Measurements from ENCODE around the gene OR1L1. TPM values are rescaled to one million over a fixed set of nuclear protein-coding genes. Genes with fewer than 3 reads are reported as not detected.

OR1L1 gene
- total and polyA plus RNA-seq, 2 of the 8 experiments (the other 6 are each of a cell fraction or from before 2014, with no cell fraction given), result not detected

- no peak for DNase-seq (ENCODE audit: low read depth in 1 of 2, low spot score in 2 of 2)
- H2BK15ac ChIP-seq (ENCODE audit: low read length), result no peak overlapping the region
- H4K91ac ChIP-seq (replicated peaks; ENCODE audit: insufficient read length, low read length), result no peak overlapping the region
- no peak overlapping the region for H4K8ac ChIP-seq (ENCODE audit: extremely low read depth, insufficient read depth, low read length)
- FAIRE-seq, result no peak
- no peak overlapping the region for H3K27ac ChIP-seq (ENCODE audit: low read depth, low read length)
- no peak overlapping the region for H3K56ac ChIP-seq (replicated peaks; ENCODE audit: insufficient read length, low read depth, low read length)
- no peak overlapping the region for H3K4me3 ChIP-seq (ENCODE audit: extremely low read depth in 1 of 4, insufficient read depth in 2 of 4, low read depth in 3 of 4, low read length in 4 of 4)
- CTCF ChIA-PET (ENCODE audit: partially characterized antibody), result no interaction called here
- H3K4ac ChIP-seq (replicated peaks; ENCODE audit: insufficient read length, low read depth, low read length), result no peak overlapping the region
- no peaks in the 10 kb centered on the region for H3K79me2 ChIP-seq (ENCODE audit: control insufficient read depth in 1 of 2, insufficient read depth in 2 of 2, low read length in 2 of 2)
- no peak overlapping the region for H3K14ac ChIP-seq (ENCODE audit: insufficient read length)
- no peak overlapping the region for H3K4me2 ChIP-seq (ENCODE audit: insufficient read depth in 1 of 2, low read depth in 2 of 2, low read length in 2 of 2)
- no peak overlapping the region for H2BK12ac ChIP-seq (ENCODE audit: low read depth, low read length)
- no peak for TF ChIP-seq E2F6 (IDR thresholded peaks at IDR 0.05)
- no peak for TF ChIP-seq POLR2A (IDR thresholded peaks at IDR 0.05; ENCODE audit: control extremely low read depth in 1 of 2, low read depth in 2 of 2, low read length in 2 of 2)
- no peak for TF ChIP-seq RBBP5 (IDR thresholded peaks at IDR 0.05; ENCODE audit: borderline replicate concordance, low read depth, low read length)
- TF ChIP-seq YY1 (IDR thresholded peaks at IDR 0.05; ENCODE audit: low read depth, low read length), result no peak
- TF ChIP-seq NANOG (IDR thresholded peaks at IDR 0.05; ENCODE audit: insufficient read depth, low read depth, low read length, poor library complexity, severe bottlenecking), result no peak
- no peak for TF ChIP-seq TAF7 (optimal IDR thresholded peaks at IDR 0.05; ENCODE audit: borderline replicate concordance, low read depth, low read length)
- TF ChIP-seq CEBPB (IDR thresholded peaks at IDR 0.05; ENCODE audit: low read depth, low read length), result no peak
- H2BK120ac ChIP-seq (replicated peaks; ENCODE audit: low read depth, low read length), result no peak overlapping the region
- no peak overlapping the region for H2BK20ac ChIP-seq (ENCODE audit: low read length)
- POLR2A ChIA-PET (ENCODE audit: partially characterized antibody), result no interaction called here
- H3K79me1 ChIP-seq (ENCODE audit: low read depth, low read length), result no peaks in the 10 kb centered on the region
- no peaks in the 10 kb centered on the region for H4K20me1 ChIP-seq (replicated peaks in 1 of 2; ENCODE audit: control insufficient read depth in 1 of 2, insufficient read depth in 2 of 2, low read length in 2 of 2)
- peaks cover 42 to 50% of the 10 kb centered on the region in 2 experiments for H3K9me3 ChIP-seq (ENCODE audit: insufficient read depth in 2 of 2, low read depth in 1 of 2, low read length in 1 of 2)
- no peak overlapping the region for H3K23ac ChIP-seq (ENCODE audit: insufficient read length)
- no peak overlapping the region for H2BK5ac ChIP-seq (ENCODE audit: low read depth, low read length)
- 0 out of 2 replicates have a peak, but pooled peaks cover 1% of the 10 kb centered on the region for H3K23me2 ChIP-seq (ENCODE audit: low read depth, low read length)
- no peak overlapping the region for H3K18ac ChIP-seq (ENCODE audit: extremely low read depth, low read length)
- H2AK5ac ChIP-seq (ENCODE audit: low read depth, low read length), result no peak overlapping the region
- no peak overlapping the region for H3K9ac ChIP-seq (replicated peaks in 1 of 4; ENCODE audit: extremely low read depth in 1 of 4, low read depth in 3 of 4, low read length in 3 of 4)
- no peak overlapping the region for H4K5ac ChIP-seq (ENCODE audit: insufficient read length, low read depth, low read length)
- 73% methylated on average over 2 of the region's 2 CpGs; no CpG with 5 or more reads in 1 of the 2 experiments for WGBS, 2 experiments (ENCODE audit: extremely low coverage in 1 of 2, insufficient coverage in 1 of 2, insufficient read length in 1 of 2, insufficient replicate concordance in 2 of 2, low coverage in 1 of 2, low lambda C conversion rate in 2 of 2, missing lambda C conversion rate in 1 of 2)
- no peaks in the 10 kb centered on the region; a peak in 1 of 8 replicates for H3K36me3 ChIP-seq (ENCODE audit: control insufficient read depth in 2 of 4, insufficient read depth in 4 of 4, low read length in 3 of 4)
- no peaks in the 10 kb centered on the region for H3K27me3 ChIP-seq (replicated peaks in 1 of 4; ENCODE audit: control insufficient read depth in 3 of 4, extremely low read depth in 1 of 4, insufficient read depth in 3 of 4, low read length in 3 of 4)
- no peaks in the 10 kb centered on the region for H3K4me1 ChIP-seq (replicated peaks in 1 of 4; ENCODE audit: control insufficient read depth in 3 of 4, insufficient read depth in 4 of 4, low read length in 3 of 4)
- H2AFZ ChIP-seq (ENCODE audit: low read length), result no peak overlapping the region
Measured at GRCh38 chr9:122642226-122642625, 19.3 kb upstream of the OR1L1 start.

All from H1 (cell line).